Stimulated activated memory B cell treated with anti-CD40 and anti-IgM and Interleukin-4, amounts not matched to agents 10 μg/mL and 1 μg/mL and 100 μg/mL, for 72 hours (primary cell): ENCODE data around the gene TRAK1.

Source experiments
- ATAC-seq: fragments of 150-1000 bp; cut with Tn5 transposase; 2 replicates; pipeline ENCODE4 v1.10.0; 2021
- H3K27ac Mint-ChIP-seq: one replicate; pipeline ENCODE4 v1.8.0; 2022; ENCODE audit warnings: mild to moderate bottlenecking, mixed read lengths
- H3K27me3 Mint-ChIP-seq: one replicate; pipeline ENCODE4 v1.8.0; 2022; ENCODE audit warnings: mixed read lengths
- H3K36me3 Mint-ChIP-seq: one replicate; pipeline ENCODE4 v1.8.0; 2022; ENCODE audit warnings: mixed read lengths
- H3K4me1 Mint-ChIP-seq: one replicate; pipeline ENCODE4 v1.8.0; 2022; ENCODE audit warnings: mixed read lengths
- H3K4me3 Mint-ChIP-seq: one replicate; pipeline ENCODE4 v1.8.0; 2022; ENCODE audit warnings: mild to moderate bottlenecking, moderate library complexity, mixed read lengths
- H3K9me3 Mint-ChIP-seq: one replicate; pipeline ENCODE4 v1.8.0; 2022; ENCODE audit warnings: mixed read lengths

Gene TRAK1

GRCh38 chr3:42222942-42223693 lies 132.0 kb downstream of the TRAK1 start:
- peaks cover 7% of the 10 kb centered on the region for H3K4me1 Mint-ChIP-seq
- no peaks in the 10 kb centered on the region for H3K27me3 Mint-ChIP-seq
- ATAC-seq = no peak
- H3K36me3 Mint-ChIP-seq = peaks cover 72% of the 10 kb centered on the region
- no peaks in the 10 kb centered on the region for H3K9me3 Mint-ChIP-seq
- no peak overlapping the region for H3K27ac Mint-ChIP-seq
- no peak overlapping the region for H3K4me3 Mint-ChIP-seq

GRCh38 chr3:42224178-42224577 lies 133.0 kb downstream of the TRAK1 start:
- H3K27me3 Mint-ChIP-seq = no peaks in the 10 kb centered on the region
- H3K36me3 Mint-ChIP-seq = peaks cover 72% of the 10 kb centered on the region
- no peak for ATAC-seq
- H3K9me3 Mint-ChIP-seq = no peaks in the 10 kb centered on the region
- no peak overlapping the region for H3K4me3 Mint-ChIP-seq
- H3K27ac Mint-ChIP-seq = no peak overlapping the region
- peaks cover 7% of the 10 kb centered on the region for H3K4me1 Mint-ChIP-seq

GRCh38 chr3:42224658-42225421 lies 133.7 kb downstream of the TRAK1 start:
- Mint-ChIP-seq H3K36me3 (peaks cover 70% of the 10 kb centered on the region), H3K4me1 (peaks cover 7% of the 10 kb centered on the region), H3K9me3 (no peaks in the 10 kb centered on the region), H3K27ac (no peak overlapping the region), H3K4me3 (no peak overlapping the region), H3K27me3 (no peaks in the 10 kb centered on the region)
- no peak for ATAC-seq

- H3K9me3 Mint-ChIP-seq = no peaks in the 10 kb centered on the region
- no peak for ATAC-seq
- no peak overlapping the region for H3K27ac Mint-ChIP-seq
- H3K4me3 Mint-ChIP-seq = no peak overlapping the region
- no peaks in the 10 kb centered on the region for H3K27me3 Mint-ChIP-seq
- H3K36me3 Mint-ChIP-seq = peaks cover 62% of the 10 kb centered on the region
- H3K4me1 Mint-ChIP-seq = peaks cover 7% of the 10 kb centered on the region
These were observed 134.6 kb downstream of the TRAK1 start for GRCh38 chr3:42225486-42226363.

- H3K4me1 Mint-ChIP-seq = peaks cover 7% of the 10 kb centered on the region
- H3K27ac Mint-ChIP-seq = peak overlapping the region; percentile 22
- H3K4me3 Mint-ChIP-seq = no peak overlapping the region
- no peaks in the 10 kb centered on the region for H3K9me3 Mint-ChIP-seq
- H3K36me3 Mint-ChIP-seq = peaks cover 52% of the 10 kb centered on the region
- ATAC-seq = no peak
- no peaks in the 10 kb centered on the region for H3K27me3 Mint-ChIP-seq
These were observed 135.6 kb downstream of the TRAK1 start for GRCh38 chr3:42226470-42227425.

- Mint-ChIP-seq H3K9me3 (no peaks in the 10 kb centered on the region), H3K36me3 (peaks cover 32% of the 10 kb centered on the region), H3K4me1 (peaks cover 7% of the 10 kb centered on the region), H3K27me3 (peaks cover under 1% of the 10 kb centered on the region), H3K27ac (no peak overlapping the region), H3K4me3 (no peak overlapping the region)
- no peak for ATAC-seq
These were observed 137.6 kb downstream of the TRAK1 start for GRCh38 chr3:42228796-42229195.

GRCh38 chr3:42229266-42229941 lies 138.2 kb downstream of the TRAK1 start:
- Mint-ChIP-seq H3K9me3 (no peaks in the 10 kb centered on the region), H3K27ac (no peak overlapping the region), H3K4me1 (peaks cover 7% of the 10 kb centered on the region), H3K27me3 (peaks cover 6% of the 10 kb centered on the region), H3K4me3 (no peak overlapping the region), H3K36me3 (peaks cover 26% of the 10 kb centered on the region)
- no peak for ATAC-seq

- H3K27ac Mint-ChIP-seq = no peak overlapping the region
- H3K36me3 Mint-ChIP-seq = peaks cover 19% of the 10 kb centered on the region
These were observed 139.0 kb downstream of the TRAK1 start for GRCh38 chr3:42229942-42230688.

GRCh38 chr3:42230860-42231259 lies 139.7 kb downstream of the TRAK1 start:
- peaks cover 11% of the 10 kb centered on the region for H3K36me3 Mint-ChIP-seq
- H3K27me3 Mint-ChIP-seq = peaks cover 21% of the 10 kb centered on the region

More at GRCh38 chr3:42229942-42230688, 139.0 kb downstream of the TRAK1 start:
- peaks cover 13% of the 10 kb centered on the region for H3K27me3 Mint-ChIP-seq
- H3K9me3 Mint-ChIP-seq = no peaks in the 10 kb centered on the region
- H3K4me3 Mint-ChIP-seq = no peak overlapping the region
- ATAC-seq = no peak
- peaks cover 7% of the 10 kb centered on the region for H3K4me1 Mint-ChIP-seq

GRCh38 chr3:42235532-42235931 lies 144.4 kb downstream of the TRAK1 start:
- peaks cover 10% of the 10 kb centered on the region for H3K9me3 Mint-ChIP-seq
- no peak for ATAC-seq
- no peak overlapping the region for H3K4me3 Mint-ChIP-seq
- H3K4me1 Mint-ChIP-seq = no peaks in the 10 kb centered on the region
- no peak overlapping the region for H3K27ac Mint-ChIP-seq
- peaks cover 58% of the 10 kb centered on the region for H3K27me3 Mint-ChIP-seq
- H3K36me3 Mint-ChIP-seq = no peaks in the 10 kb centered on the region

More at GRCh38 chr3:42230860-42231259, 139.7 kb downstream of the TRAK1 start:
- Mint-ChIP-seq H3K27ac (no peak overlapping the region), H3K4me1 (peaks cover 7% of the 10 kb centered on the region), H3K4me3 (no peak overlapping the region), H3K9me3 (no peaks in the 10 kb centered on the region)
- ATAC-seq = no peak

- H3K36me3 Mint-ChIP-seq = no peaks in the 10 kb centered on the region
- H3K4me1 Mint-ChIP-seq = no peaks in the 10 kb centered on the region
- H3K27ac Mint-ChIP-seq = no peak overlapping the region
- H3K27me3 Mint-ChIP-seq = peaks cover 58% of the 10 kb centered on the region
- no peak for ATAC-seq
- no peak overlapping the region for H3K4me3 Mint-ChIP-seq
- H3K9me3 Mint-ChIP-seq = peaks cover 10% of the 10 kb centered on the region
These were observed 145.5 kb downstream of the TRAK1 start for GRCh38 chr3:42236611-42237010.

GRCh38 chr3:42246091-42246490 lies 154.9 kb downstream of the TRAK1 start:
- Mint-ChIP-seq H3K4me3 (no peak overlapping the region), H3K4me1 (peaks cover 6% of the 10 kb centered on the region), H3K36me3 (no peaks in the 10 kb centered on the region), H3K27me3 (peaks cover 16% of the 10 kb centered on the region), H3K27ac (no peak overlapping the region), H3K9me3 (no peaks in the 10 kb centered on the region)
- ATAC-seq = no peak

GRCh38 chr3:42247576-42248027 lies 156.4 kb downstream of the TRAK1 start:
- Mint-ChIP-seq H3K4me1 (peaks cover 6% of the 10 kb centered on the region), H3K9me3 (no peaks in the 10 kb centered on the region), H3K4me3 (no peak overlapping the region), H3K27me3 (peaks cover 16% of the 10 kb centered on the region), H3K36me3 (no peaks in the 10 kb centered on the region), H3K27ac (no peak overlapping the region)
- peak; percentile 66 for ATAC-seq
